ENCODE measurements around the gene FBXO40.

FBXO40 gene

GRCh38 chr3:121641127-121641526 lies 47.9 kb downstream of the FBXO40 start:
- no peak overlapping the region for H3K4me2 ChIP-seq
- no peaks in the 10 kb centered on the region for H3K9me3 ChIP-seq
- H3K27me3 ChIP-seq, result no peaks in the 10 kb centered on the region
- TF ChIP-seq Cebpa-rat (IDR thresholded peaks at IDR 0.05), result no peak
- H3K27ac ChIP-seq, result no peak overlapping the region
- H3K4me1 ChIP-seq, result no peaks in the 10 kb centered on the region
- no peak overlapping the region for H3K9ac ChIP-seq
- H4K20me1 ChIP-seq, result no peaks in the 10 kb centered on the region
- H3K4me3 ChIP-seq, result no peak overlapping the region
- H3K36me3 ChIP-seq, result peaks cover 81% of the 10 kb centered on the region

DNA sequence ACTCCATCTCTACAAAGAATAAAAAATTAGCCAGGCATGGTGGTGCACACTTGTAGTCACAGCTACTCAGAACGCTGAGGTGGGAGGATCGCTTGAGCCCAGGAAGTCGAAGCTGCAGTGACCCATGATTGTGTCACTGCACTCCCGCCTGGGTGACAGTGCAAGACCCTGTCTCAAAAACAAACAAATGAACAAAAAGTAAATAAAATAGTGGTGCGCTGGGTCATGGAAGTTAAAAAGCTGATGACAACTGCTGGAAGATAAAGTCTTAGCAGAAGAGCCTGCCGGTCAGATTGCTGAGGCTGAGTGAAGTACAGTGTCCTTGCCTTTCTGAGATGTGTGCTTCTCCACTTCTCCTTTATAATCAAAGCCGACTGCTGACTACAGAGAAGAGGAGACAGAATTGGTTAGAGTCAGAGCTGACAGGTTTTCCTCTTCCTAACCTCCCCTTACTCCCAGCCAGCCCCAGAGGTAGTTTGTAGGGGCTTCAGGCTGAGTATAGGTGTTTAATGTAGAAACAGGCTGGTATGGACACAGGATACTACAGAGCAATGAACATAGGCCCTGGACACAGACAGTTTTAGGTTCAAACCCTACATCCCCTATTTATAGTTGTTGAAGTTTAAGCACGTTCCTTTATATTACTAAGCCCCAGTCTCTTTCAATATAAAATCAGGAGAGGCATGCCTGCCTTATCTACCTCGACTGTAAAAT lies 49.6 kb downstream of the FBXO40 start:
- Histone ChIP-seq H4K20me1 (no peaks in the 10 kb centered on the region), H3K27ac (no peak overlapping the region), H3K4me2 (no peak overlapping the region), H3K4me3 (no peak overlapping the region), H3K9me3 (no peaks in the 10 kb centered on the region), H3K36me3 (peaks cover 71% of the 10 kb centered on the region), H3K9ac (no peak overlapping the region), H3K27me3 (no peaks in the 10 kb centered on the region), H3K4me1 (no peaks in the 10 kb centered on the region)
- TF ChIP-seq Cebpa-rat (IDR thresholded peaks at IDR 0.05), result no peak

GRCh38 chr3:121645054-121645453 lies 51.9 kb downstream of the FBXO40 start:
- H4K20me1 ChIP-seq, result no peaks in the 10 kb centered on the region
- H3K4me1 ChIP-seq, result no peaks in the 10 kb centered on the region
- no peak overlapping the region for H3K9ac ChIP-seq
- H3K36me3 ChIP-seq, result peaks cover 66% of the 10 kb centered on the region
- no peaks in the 10 kb centered on the region for H3K9me3 ChIP-seq
- H3K4me2 ChIP-seq, result no peak overlapping the region
- H3K27me3 ChIP-seq, result no peaks in the 10 kb centered on the region
- H3K27ac ChIP-seq, result no peak overlapping the region
- TF ChIP-seq Cebpa-rat (IDR thresholded peaks at IDR 0.05), result no peak
- no peak overlapping the region for H3K4me3 ChIP-seq

DNA sequence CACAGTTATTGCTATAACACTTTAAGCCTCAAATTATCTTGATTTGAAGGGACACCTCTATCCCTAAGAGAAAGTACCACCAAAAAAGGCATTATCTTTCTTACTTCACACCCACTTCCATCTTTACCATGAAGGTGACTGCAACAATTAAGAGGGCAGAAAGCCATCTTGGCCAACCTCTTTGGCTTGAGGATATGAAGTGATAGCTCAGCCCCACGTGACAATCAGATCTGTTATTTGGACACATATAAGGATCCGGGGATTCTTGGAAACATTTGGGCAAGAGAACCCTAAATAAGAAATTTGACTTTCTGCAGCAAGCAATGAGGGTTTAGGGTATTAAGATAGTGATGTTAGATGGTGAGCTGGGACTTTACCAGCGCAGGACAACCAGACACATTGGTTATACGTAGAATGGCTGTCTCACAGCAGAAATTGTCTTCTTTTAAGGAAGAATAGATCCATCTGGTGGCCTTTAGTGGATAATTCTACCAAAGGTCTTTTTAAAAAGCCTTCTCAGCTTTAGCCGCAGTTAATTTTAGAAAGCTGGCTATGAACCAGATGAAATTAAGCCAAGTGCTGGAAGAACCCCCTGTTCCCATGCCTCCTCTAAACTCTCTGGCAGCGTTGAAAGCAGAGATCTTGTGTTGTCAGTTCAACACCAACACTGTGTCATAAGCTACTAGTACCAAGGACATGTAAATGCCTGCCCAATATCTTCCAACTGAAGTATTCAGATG lies 55.2 kb downstream of the FBXO40 start:
- no peak overlapping the region for H3K27ac ChIP-seq
- peaks cover 70% of the 10 kb centered on the region for H3K36me3 ChIP-seq
- no peak overlapping the region for H3K9ac ChIP-seq
- H3K9me3 ChIP-seq, result peaks cover 9% of the 10 kb centered on the region
- no peaks in the 10 kb centered on the region for H4K20me1 ChIP-seq
- H3K4me2 ChIP-seq, result no peak overlapping the region
- H3K4me1 ChIP-seq, result no peaks in the 10 kb centered on the region
- H3K27me3 ChIP-seq, result no peaks in the 10 kb centered on the region
- no peak for TF ChIP-seq Cebpa-rat (IDR thresholded peaks at IDR 0.05)
- H3K4me3 ChIP-seq, result no peak overlapping the region

DNA sequence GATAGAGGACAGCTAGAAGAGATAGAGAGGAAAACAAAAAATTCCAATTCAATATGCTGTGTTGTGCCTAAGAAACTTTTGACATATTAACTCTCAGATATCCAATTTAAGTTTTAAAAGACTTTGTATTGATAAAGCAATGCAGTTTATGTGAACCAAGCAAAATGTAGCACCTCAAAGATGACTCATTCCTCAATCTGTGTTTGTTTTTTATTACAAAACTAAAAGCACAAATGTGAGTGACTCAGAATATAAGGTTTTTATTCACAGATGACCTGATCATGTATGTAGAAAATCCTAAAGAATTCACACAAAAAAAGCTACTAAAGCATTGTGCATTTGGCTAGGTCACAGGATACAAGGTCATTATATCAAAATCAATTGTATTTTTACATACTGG lies 56.5 kb downstream of the FBXO40 start:
- Histone ChIP-seq H3K9me3 (peaks cover 9% of the 10 kb centered on the region), H3K27me3 (no peaks in the 10 kb centered on the region), H3K9ac (no peak overlapping the region), H3K4me3 (no peak overlapping the region), H3K4me2 (no peak overlapping the region), H3K36me3 (peaks cover 65% of the 10 kb centered on the region), H3K27ac (no peak overlapping the region), H3K4me1 (peaks cover 4% of the 10 kb centered on the region), H4K20me1 (no peaks in the 10 kb centered on the region)
- no peak for TF ChIP-seq Cebpa-rat (IDR thresholded peaks at IDR 0.05)

DNA sequence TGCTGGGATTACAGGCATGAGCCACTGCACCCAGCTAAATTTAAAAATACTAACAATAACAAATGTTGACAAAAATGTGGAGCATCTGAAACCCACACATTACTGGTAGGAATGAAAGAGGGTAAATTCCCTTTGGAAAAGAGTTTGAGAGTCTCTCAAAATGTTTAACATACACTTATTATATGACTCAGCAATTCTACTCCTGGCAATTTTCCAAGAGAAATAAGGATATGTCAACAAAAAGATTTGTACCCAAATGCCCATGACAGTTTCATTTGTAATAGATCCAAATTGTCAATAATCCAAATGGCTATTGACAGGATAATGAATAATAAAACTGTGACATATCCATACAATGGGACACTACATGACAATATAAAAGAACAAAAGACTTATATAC lies 58.5 kb downstream of the FBXO40 start:
- Histone ChIP-seq H3K4me1 (peaks cover 11% of the 10 kb centered on the region), H3K4me3 (no peak overlapping the region), H3K27ac (no peak overlapping the region), H4K20me1 (no peaks in the 10 kb centered on the region), H3K27me3 (no peaks in the 10 kb centered on the region), H3K36me3 (peaks cover 77% of the 10 kb centered on the region), H3K4me2 (no peak overlapping the region), H3K9ac (no peak overlapping the region), H3K9me3 (peaks cover 9% of the 10 kb centered on the region)
- no peak for TF ChIP-seq Cebpa-rat (IDR thresholded peaks at IDR 0.05)

DNA sequence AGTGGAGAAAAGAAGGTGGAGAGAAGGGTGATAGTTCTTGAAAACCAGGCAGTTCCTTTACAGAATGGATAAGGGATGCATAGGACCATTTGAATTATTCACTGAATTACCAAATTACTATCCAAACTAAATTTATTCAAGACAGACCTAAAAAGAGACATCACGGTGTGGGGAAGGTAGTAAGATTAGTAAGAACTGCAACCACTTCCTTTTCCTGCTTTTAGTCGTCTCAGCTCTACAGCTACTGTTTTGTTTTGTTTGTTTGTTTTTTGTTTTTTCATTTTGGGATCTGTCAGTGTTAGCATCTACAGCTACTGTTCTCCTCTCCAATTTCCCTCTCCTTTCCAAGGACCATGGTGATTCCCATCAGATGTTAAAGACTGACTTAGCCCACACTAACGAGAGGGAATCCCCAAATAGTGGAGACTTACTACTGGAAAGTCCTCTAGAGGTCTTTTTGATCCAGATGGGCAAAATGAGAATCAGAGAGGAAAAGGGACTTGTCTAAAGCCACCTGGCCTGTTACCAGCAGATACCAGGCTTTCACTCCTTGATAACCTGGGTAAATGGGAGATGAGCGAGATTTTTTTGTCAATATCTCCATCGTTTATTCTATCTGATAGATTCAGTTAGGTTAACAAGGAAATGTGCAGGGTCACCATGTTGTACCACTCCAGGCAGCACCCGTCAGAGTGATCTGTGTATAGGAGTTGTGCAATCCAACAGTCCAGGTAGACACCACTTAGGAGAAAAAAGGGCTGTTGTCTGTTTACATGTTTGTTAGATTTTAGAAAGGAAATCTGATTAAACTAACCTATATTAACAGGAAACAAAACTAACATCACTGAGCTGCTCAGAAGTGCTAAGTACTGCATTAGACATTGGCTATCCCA lies 61.6 kb downstream of the FBXO40 start:
- Histone ChIP-seq H3K4me2 (peak overlapping the region; percentile 32), H3K9me3 (peaks cover 9% of the 10 kb centered on the region), H3K27me3 (no peaks in the 10 kb centered on the region), H4K20me1 (no peaks in the 10 kb centered on the region), H3K4me3 (no peak overlapping the region), H3K27ac (no peak overlapping the region), H3K4me1 (peaks cover 25% of the 10 kb centered on the region), H3K36me3 (peaks cover 80% of the 10 kb centered on the region), H3K9ac (no peak overlapping the region)
- TF ChIP-seq Cebpa-rat (IDR thresholded peaks at IDR 0.05), result 0 out of 2 replicates have a peak, but pooled peaks have one; percentile 9

DNA sequence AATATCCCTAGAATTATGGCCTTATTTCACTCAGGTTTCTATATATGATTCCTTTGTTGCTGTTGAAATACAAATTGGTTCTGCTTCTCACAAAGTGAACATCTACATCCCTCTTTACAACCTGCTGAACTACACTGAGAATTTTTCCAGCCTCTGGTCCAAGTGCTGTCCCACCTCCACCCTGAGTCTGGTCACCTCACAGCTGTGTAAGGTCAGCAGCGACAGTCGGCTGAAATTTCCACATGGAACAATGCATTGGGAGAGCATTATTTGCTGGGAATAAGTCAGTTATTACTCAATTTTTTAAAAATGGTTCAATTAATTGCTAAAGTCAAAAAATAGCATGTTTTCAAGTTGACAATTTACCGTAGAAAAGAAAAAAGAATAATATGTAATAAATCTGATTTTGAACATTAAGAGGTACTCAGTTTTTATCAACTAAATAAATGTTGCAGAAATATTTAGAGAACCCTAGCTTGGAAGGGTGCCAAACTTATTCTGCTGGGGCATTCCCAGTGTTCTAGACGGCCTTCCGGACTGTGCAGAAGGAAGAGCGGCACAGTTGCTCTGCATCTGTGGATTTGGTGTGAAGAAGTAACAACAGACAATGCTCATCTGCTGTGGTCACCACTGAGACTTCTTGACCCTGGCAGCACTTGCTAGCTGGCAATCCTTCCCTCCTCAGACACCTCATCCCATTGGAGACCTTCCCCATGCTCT lies 65.7 kb downstream of the FBXO40 start:
- Histone ChIP-seq H3K27me3 (no peaks in the 10 kb centered on the region), H3K4me1 (peaks cover 43% of the 10 kb centered on the region), H3K4me2 (peak overlapping the region; percentile 94), H3K27ac (no peak overlapping the region), H4K20me1 (no peaks in the 10 kb centered on the region), H3K9ac (no peak overlapping the region), H3K4me3 (no peak overlapping the region), H3K9me3 (no peaks in the 10 kb centered on the region), H3K36me3 (peaks cover 61% of the 10 kb centered on the region)
- no peak for TF ChIP-seq Cebpa-rat (IDR thresholded peaks at IDR 0.05)

GRCh38 chr3:121659586-121659985 lies 66.4 kb downstream of the FBXO40 start:
- H3K27ac ChIP-seq, result no peak overlapping the region
- H3K4me3 ChIP-seq, result peak overlapping the region; percentile 69
- H3K4me1 ChIP-seq, result peaks cover 40% of the 10 kb centered on the region
- TF ChIP-seq Cebpa-rat (IDR thresholded peaks at IDR 0.05), result no peak
- peaks cover 66% of the 10 kb centered on the region for H3K36me3 ChIP-seq
- no peaks in the 10 kb centered on the region for H3K9me3 ChIP-seq
- H3K9ac ChIP-seq, result 0 out of 2 replicates have a peak overlapping the region, but pooled peaks have one; percentile 74
- peak overlapping the region; percentile 94 for H3K4me2 ChIP-seq
- H3K27me3 ChIP-seq, result no peaks in the 10 kb centered on the region
- H4K20me1 ChIP-seq, result no peaks in the 10 kb centered on the region
